Small intestine (tissue), 7 donors: ENCODE data around the gene RANBP10. TPM values are rescaled to one million over a fixed set of nuclear protein-coding genes. Genes with fewer than 3 reads are reported as not detected.

Experiments
- DNase-seq, 2 donors: peaks; one replicate each; pipeline versions ENCODE4 v3.0.0 to v3.0.0-alpha.2; 2013
- FAIRE-seq: peaks from 2 replicates; lab custom pipeline; 2012; peaks lifted over from hg19 to GRCh38; lab: Jason Lieb, UNC
- H3K27ac ChIP-seq, 3 donors: one replicate each; pipeline ENCODE4 v1.5.1; 2013; ENCODE audit warnings: low read length in 2 of 3, mild to moderate bottlenecking in 2 of 3, control low read depth in 1 of 3, inconsistent platforms in 1 of 3, low read depth in 1 of 3, moderate library complexity in 1 of 3
- H3K27me3 ChIP-seq, 3 donors: one replicate each; pipeline ENCODE4 v1.6.1; 2013; ENCODE audit warnings: low read length in 3 of 3, inconsistent platforms in 1 of 3; ENCODE audit not compliant: control insufficient read depth in 3 of 3, insufficient read depth in 3 of 3
- H3K36me3 ChIP-seq, 3 donors: one replicate each; pipeline ENCODE4 v1.6.1; 2013; ENCODE audit warnings: low read length in 3 of 3, inconsistent platforms in 1 of 3, low read depth in 1 of 3, mild to moderate bottlenecking in 1 of 3, moderate library complexity in 1 of 3; ENCODE audit not compliant: control insufficient read depth in 3 of 3, insufficient read depth in 2 of 3
- H3K4me1 ChIP-seq, 3 donors: one replicate each; pipeline ENCODE4 v1.6.1; 2013; ENCODE audit warnings: low read length in 2 of 3, inconsistent platforms in 1 of 3, low read depth in 1 of 3, mild to moderate bottlenecking in 1 of 3, moderate library complexity in 1 of 3; ENCODE audit not compliant: control insufficient read depth in 3 of 3, insufficient read depth in 2 of 3
- H3K4me3 ChIP-seq, 3 donors: one replicate each; pipeline ENCODE4 v1.5.1; 2013; ENCODE audit warnings: low read length in 3 of 3, control low read depth in 1 of 3, inconsistent platforms in 1 of 3, low read depth in 1 of 3, mild to moderate bottlenecking in 1 of 3, moderate library complexity in 1 of 3
- H3K9me3 ChIP-seq, 2 donors: one replicate each; pipeline ENCODE4 v1.6.1; 2013; ENCODE audit warnings: low read depth in 1 of 2, low read length in 1 of 2; ENCODE audit not compliant: control insufficient read depth in 2 of 2, insufficient read depth in 1 of 2
- WGBS, 3 donors: extraction: QIAGEN DNeasy Blood & Tissue Kit; methylation state at CpG; one replicate each; pipeline ENCODE4 v1.1.7; 2013; 5-methylcytosine and 5-hydroxymethylcytosine counted together
- polyA plus RNA-seq, 4 donors: library from polyadenylated mRNA; stranded (reverse) in 3 of 4; unstranded in 1 of 4; fragments of 200-250 nt in 3 of 4; fragments of 120-200 nt in 1 of 4; gene quantifications; one replicate each; pipeline versions ENCODE4 v1.2.1 to v1.2.3, GENCODE V29; 2013
- donor health status: healthy with polysubstance abuse.
- donor health status: control.
- donor health status: control.
- donor health status: Bipolar disorder and iron deficiency.
- donor health status: healthy.

Gene RANBP10
- polyA plus RNA-seq, 4 donors, result 5.9 to 21.8 (median 10.1) TPM

GRCh38 chr16:67767953-67768352 is 38.4 kb downstream of the RANBP10 start:
- peaks cover 0 to 2% (median 0%) of the 10 kb centered on the region in 3 donors for H3K4me1 ChIP-seq
- H3K27me3 ChIP-seq, result no peaks in the 10 kb centered on the region
- H3K27ac ChIP-seq, result no peak overlapping the region
- 75 to 85% (median 77%) methylated on average over 7 of the region's 7 CpGs for WGBS, 3 donors
- no peak for DNase-seq
- no peak for FAIRE-seq
- peaks cover 0 to 43% (median under 1%) of the 10 kb centered on the region in 3 donors for H3K36me3 ChIP-seq
- no peaks in the 10 kb centered on the region for H3K9me3 ChIP-seq
- H3K4me3 ChIP-seq, result no peak overlapping the region

GRCh38 chr16:67766291-67766690 is 40.1 kb downstream of the RANBP10 start:
- DNase-seq, result no peak

DNA sequence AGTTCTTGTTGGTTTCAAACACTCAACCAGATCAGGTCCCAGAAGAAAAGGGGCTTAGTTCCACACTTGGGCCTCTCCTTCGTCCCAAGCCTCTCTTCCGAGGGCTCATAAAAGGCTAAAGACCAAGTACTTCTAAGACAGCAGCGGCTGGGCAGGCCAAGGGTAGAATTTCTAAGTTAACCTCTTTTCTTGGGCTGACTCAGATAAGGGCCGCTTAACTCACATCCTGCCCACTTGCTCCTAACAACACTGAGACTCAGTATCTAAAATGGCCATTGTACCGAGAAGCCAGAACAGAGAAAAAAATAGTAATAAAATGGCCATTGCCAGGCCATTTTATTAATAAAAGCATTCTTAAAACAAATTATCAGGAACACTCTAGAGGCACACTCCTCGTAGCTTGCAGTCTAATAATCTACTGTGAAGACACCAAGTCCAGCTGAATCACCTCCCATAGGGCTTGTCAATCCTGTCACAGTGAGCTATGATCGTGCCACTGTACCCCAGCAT is 42.1 kb downstream of the RANBP10 start:
- no peaks in the 10 kb centered on the region for H3K27me3 ChIP-seq
- no peaks in the 10 kb centered on the region for H3K9me3 ChIP-seq
- H3K27ac ChIP-seq, result no peak overlapping the region
- peaks cover 0 to 45% (median 0%) of the 10 kb centered on the region in 3 donors for H3K36me3 ChIP-seq
- DNase-seq (no peak), FAIRE-seq (no peak)
- no peak overlapping the region for H3K4me3 ChIP-seq
- 96 to 98% (median 97%) methylated on average over 7 of the region's 7 CpGs for WGBS, 3 donors
- no peaks in the 10 kb centered on the region for H3K4me1 ChIP-seq

More at GRCh38 chr16:67766291-67766690, 40.1 kb downstream of the RANBP10 start:
- WGBS, 3 donors, result 91 to 98% (median 94%) methylated on average over 4 of the region's 4 CpGs
- peaks cover 0 to 43% (median 0%) of the 10 kb centered on the region in 3 donors for H3K36me3 ChIP-seq
- H3K27ac ChIP-seq, result no peak overlapping the region
- H3K9me3 ChIP-seq, result no peaks in the 10 kb centered on the region
- H3K4me1 ChIP-seq, result no peaks in the 10 kb centered on the region
- no peak for FAIRE-seq
- H3K27me3 ChIP-seq, result no peaks in the 10 kb centered on the region
- no peak overlapping the region for H3K4me3 ChIP-seq

DNA sequence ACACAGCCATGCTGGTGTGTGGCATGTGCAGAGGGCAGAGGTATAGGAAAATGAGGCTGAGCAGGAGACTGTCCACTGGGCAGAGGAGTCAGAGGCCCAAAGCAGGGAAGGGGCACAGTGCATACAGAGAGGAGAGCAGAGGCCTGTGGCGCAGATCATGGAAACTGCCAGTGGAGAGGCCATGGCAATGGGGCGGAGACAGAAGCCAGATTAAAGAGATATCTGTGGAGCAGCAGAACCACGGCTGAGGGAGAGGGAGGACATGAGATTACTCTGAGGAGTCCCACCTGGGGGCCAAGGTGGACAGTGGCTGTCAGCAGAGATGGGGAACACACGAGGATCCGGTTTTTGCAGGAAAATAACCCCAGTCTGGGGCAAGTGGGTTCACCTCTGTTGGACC is 43.3 kb downstream of the RANBP10 start:
- no peak overlapping the region for H3K27ac ChIP-seq
- FAIRE-seq (no peak), DNase-seq (no peak)
- no peak overlapping the region for H3K4me3 ChIP-seq
- no peaks in the 10 kb centered on the region for H3K27me3 ChIP-seq
- peaks cover 0 to 53% (median 2%) of the 10 kb centered on the region in 3 donors for H3K36me3 ChIP-seq
- no peaks in the 10 kb centered on the region for H3K9me3 ChIP-seq
- no peaks in the 10 kb centered on the region for H3K4me1 ChIP-seq
- WGBS, 3 donors, result 83 to 94% (median 92%) methylated on average over 3 to 5 of the region's 5 CpGs

DNA sequence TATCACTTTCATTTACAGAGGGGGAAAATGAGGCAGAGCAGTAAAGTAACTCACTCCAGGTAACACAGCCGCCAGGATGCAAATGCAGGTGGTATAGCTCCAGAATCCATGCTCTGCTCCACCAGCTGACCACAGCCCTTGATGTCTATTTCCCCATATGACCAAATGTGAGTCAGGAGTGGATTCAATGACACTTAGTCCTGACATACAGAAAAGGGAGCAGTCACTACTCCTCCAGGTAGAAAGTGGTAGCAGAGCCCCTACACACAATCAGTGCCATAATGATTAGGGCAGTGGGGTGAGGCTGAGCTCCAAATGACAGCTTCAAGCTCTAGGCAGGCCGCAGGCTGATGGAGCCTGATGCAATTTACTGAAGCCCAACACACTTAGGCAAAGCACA is 44.0 kb downstream of the RANBP10 start:
- no peak overlapping the region for H3K27ac ChIP-seq
- peaks cover 0 to 59% (median 5%) of the 10 kb centered on the region in 3 donors for H3K36me3 ChIP-seq
- no peaks in the 10 kb centered on the region for H3K27me3 ChIP-seq
- no peak overlapping the region for H3K4me3 ChIP-seq
- WGBS, 3 donors, result 96 to 98% (median 98%) methylated on average over 2 of the region's 2 CpGs
- no peaks in the 10 kb centered on the region for H3K4me1 ChIP-seq
- FAIRE-seq, result no peak
- no peaks in the 10 kb centered on the region for H3K9me3 ChIP-seq
- DNase-seq, result no peak

DNA sequence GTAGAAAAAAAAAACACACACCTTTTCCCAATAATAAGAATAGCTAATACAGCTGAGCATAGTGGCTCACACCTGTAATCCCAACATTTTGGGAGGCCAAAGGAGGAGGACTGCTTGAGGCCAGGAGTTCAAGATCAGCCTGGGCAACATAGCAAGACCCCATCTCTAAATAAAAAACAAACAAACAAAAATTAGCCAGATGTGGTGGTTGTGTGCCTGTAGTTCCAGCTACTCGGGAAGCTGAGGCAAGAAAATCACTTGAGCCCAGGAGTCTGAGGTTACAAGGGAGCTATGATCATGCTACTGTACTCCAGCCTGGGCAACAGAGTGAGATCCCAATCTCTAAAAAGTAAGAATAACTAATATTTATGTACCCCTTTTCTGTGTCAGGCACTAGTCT is 44.4 kb downstream of the RANBP10 start:
- H3K36me3 ChIP-seq, result peaks cover 0 to 64% (median 6%) of the 10 kb centered on the region in 3 donors
- H3K9me3 ChIP-seq, result no peaks in the 10 kb centered on the region
- DNase-seq (no peak), FAIRE-seq (no peak)
- no peak overlapping the region for H3K4me3 ChIP-seq
- H3K27me3 ChIP-seq, result no peaks in the 10 kb centered on the region
- no peak overlapping the region for H3K27ac ChIP-seq
- 96 to 100% (median 98%) methylated on average over 1 of the region's 1 CpG for WGBS, 3 donors
- H3K4me1 ChIP-seq, result no peaks in the 10 kb centered on the region

GRCh38 chr16:67760956-67761230 is 45.5 kb downstream of the RANBP10 start:
- no peak overlapping the region for H3K4me3 ChIP-seq
- no peaks in the 10 kb centered on the region for H3K4me1 ChIP-seq
- H3K9me3 ChIP-seq, result no peaks in the 10 kb centered on the region
- no peak overlapping the region for H3K27ac ChIP-seq
- no peaks in the 10 kb centered on the region for H3K27me3 ChIP-seq
- WGBS, 3 donors, result 26 to 63% (median 38%) methylated on average over 4 of the region's 4 CpGs
- FAIRE-seq, result no peak
- peaks cover 0 to 67% (median 6%) of the 10 kb centered on the region in 3 donors for H3K36me3 ChIP-seq
- peak in 1 of 2 donors; percentile 27 for DNase-seq

- FAIRE-seq (no peak), DNase-seq (no peak)
- Histone ChIP-seq H3K4me3 (no peak overlapping the region), H3K27ac (no peak overlapping the region), H3K4me1 (no peaks in the 10 kb centered on the region), H3K36me3 (peaks cover 0 to 68% (median 6%) of the 10 kb centered on the region in 3 donors), H3K9me3 (no peaks in the 10 kb centered on the region), H3K27me3 (no peaks in the 10 kb centered on the region)
- 66 to 72% (median 68%) methylated on average over 8 of the region's 8 CpGs for WGBS, 3 donors
These were observed 46.0 kb downstream of the RANBP10 start for GRCh38 chr16:67760206-67760955.
